Measurements from ENCODE around the gene SEMA3G. TPM values are rescaled to one million over a fixed set of nuclear protein-coding genes. Genes with fewer than 3 reads are reported as not detected.

SEMA3G gene
- total and polyA plus RNA-seq, 8 donors, result under 0.01 to 9.6 (median 1.8) TPM

DNA sequence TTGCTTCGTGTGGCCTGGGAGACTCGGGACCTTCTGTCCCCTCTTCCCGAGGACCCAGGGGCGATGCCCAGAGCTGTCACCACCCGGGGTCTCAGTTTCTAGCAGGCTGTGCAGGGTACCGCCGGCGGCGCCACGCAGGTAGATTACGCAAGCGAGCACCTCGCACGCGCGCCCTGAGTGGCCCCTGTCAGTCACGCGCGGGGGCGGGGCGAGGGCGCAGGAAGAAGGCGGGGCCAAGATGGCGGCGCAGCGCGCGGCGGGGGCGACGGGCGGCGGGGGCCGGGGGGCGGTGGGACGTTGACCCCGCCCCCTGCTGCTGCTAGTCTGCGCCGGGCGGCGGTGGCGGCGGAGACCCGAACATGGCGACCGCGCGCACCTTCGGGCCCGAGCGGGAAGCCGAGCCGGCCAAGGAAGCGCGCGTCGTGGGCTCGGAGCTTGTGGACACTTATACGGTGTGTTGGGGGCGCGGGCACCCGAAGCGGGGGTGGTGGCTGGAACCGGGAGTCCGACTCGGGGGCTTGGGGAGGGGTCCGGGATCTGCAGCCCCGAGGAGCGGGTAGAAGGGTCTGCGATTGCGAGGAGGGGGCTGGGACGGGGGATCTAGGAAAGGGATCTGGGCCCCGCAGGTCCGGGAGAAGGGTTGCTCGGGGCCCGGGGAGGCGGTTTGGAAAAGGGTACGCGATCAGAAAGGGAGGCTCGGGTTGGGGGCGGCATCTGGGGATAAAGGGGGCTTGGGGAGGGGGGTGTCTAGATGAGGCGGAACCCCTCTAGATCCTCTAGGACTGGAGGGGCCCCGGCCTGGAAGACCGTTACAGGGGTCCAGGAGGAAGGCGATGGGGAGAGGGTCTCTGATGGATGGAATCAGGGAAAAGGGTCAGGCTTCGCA, 10.6 kb upstream of the SEMA3G start, which contains the start of gene NISCH:
Gene NISCH, plus strand, starts transcription at position 322 of the 886 bp plus-strand sequence. Its CDS starts 38 bp downstream, at position 360.
- WGBS, 5 donors, result 0 to 1% (median 1%) methylated on average over 36 to 86 of the region's 86 CpGs
- peaks cover 18 to 33% (median 32%) of the 10 kb centered on the region in 4 donors for H3K36me3 ChIP-seq

DNA sequence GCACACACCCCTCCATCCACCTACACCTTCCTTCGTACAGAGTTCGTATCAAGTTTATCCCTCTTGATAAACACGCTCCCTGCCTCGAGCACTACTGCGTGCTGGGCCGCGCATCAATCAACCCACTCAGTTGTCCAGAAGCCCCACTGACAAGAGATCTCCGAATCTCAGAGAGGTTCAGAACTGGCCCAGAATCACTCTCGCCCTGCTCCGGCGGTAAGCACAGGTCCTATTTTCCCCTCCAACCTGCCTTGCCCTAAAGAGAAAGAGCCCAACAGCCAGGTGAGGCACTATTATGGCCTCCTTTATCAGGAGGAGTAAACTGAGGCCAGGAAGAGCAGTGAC, 10.0 kb upstream of the SEMA3G start:
- 15 to 37% (median 20%) methylated on average over 11 of the region's 11 CpGs for WGBS, 5 donors
- Histone ChIP-seq H3K27me3 (no peaks in the 10 kb centered on the region), H3K36me3 (peaks cover 14 to 27% (median 26%) of the 10 kb centered on the region in 4 donors), H3K4me3 (peak overlapping the region; percentile 79 to 97 (median 88)), H3K9me3 (no peaks in the 10 kb centered on the region), H3K4me1 (peaks cover 31 to 55% (median 51%) of the 10 kb centered on the region in 4 donors), H3K27ac (peak overlapping the region; percentile 81 to 94 (median 90))
- DNase-seq, result no peak
- intact Hi-C loops (cut with DNase I; ENCODE audit: low total_unique reads), result no loop called here
- TF ChIP-seq, protein P1, sequence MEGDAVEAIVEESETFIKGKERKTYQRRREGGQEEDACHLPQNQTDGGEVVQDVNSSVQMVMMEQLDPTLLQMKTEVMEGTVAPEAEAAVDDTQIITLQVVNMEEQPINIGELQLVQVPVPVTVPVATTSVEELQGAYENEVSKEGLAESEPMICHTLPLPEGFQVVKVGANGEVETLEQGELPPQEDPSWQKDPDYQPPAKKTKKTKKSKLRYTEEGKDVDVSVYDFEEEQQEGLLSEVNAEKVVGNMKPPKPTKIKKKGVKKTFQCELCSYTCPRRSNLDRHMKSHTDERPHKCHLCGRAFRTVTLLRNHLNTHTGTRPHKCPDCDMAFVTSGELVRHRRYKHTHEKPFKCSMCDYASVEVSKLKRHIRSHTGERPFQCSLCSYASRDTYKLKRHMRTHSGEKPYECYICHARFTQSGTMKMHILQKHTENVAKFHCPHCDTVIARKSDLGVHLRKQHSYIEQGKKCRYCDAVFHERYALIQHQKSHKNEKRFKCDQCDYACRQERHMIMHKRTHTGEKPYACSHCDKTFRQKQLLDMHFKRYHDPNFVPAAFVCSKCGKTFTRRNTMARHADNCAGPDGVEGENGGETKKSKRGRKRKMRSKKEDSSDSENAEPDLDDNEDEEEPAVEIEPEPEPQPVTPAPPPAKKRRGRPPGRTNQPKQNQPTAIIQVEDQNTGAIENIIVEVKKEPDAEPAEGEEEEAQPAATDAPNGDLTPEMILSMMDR (IDR thresholded peaks at IDR 0.05), result no peak
- TF ChIP-seq EP300 (IDR thresholded peaks at IDR 0.05) (no peak), POLR2AphosphoS5 (IDR thresholded peaks at IDR 0.05) (no peak), POLR2A (IDR thresholded peaks at IDR 0.05) (no peak)

More for the DNA sequence above, 10.6 kb upstream of the SEMA3G start, which contains the start of gene NISCH:
- peak within 1 kb of the TSS; percentile 79 to 97 (median 88) for H3K4me3 ChIP-seq
- TF ChIP-seq POLR2A (IDR thresholded peaks at IDR 0.05), result peak in 1 of 4 donors; percentile 36
- TF ChIP-seq, protein P1 (IDR thresholded peaks at IDR 0.05), result no peak
- no peak for TF ChIP-seq EP300 (IDR thresholded peaks at IDR 0.05)
- peak; percentile 21 to 87 (median 71) for TF ChIP-seq POLR2AphosphoS5 (IDR thresholded peaks at IDR 0.05)
- H3K27ac ChIP-seq, result peak within 1 kb of the TSS; percentile 81 to 94 (median 90)
- H3K9me3 ChIP-seq, result no peaks in the 10 kb centered on the region
- intact Hi-C loops (cut with DNase I; ENCODE audit: low total_unique reads), result no loop called here
- H3K27me3 ChIP-seq, result no peaks in the 10 kb centered on the region
- peaks cover 31 to 49% (median 45%) of the 10 kb centered on the region in 4 donors for H3K4me1 ChIP-seq
- peak; percentile 95 to 96 for DNase-seq

DNA sequence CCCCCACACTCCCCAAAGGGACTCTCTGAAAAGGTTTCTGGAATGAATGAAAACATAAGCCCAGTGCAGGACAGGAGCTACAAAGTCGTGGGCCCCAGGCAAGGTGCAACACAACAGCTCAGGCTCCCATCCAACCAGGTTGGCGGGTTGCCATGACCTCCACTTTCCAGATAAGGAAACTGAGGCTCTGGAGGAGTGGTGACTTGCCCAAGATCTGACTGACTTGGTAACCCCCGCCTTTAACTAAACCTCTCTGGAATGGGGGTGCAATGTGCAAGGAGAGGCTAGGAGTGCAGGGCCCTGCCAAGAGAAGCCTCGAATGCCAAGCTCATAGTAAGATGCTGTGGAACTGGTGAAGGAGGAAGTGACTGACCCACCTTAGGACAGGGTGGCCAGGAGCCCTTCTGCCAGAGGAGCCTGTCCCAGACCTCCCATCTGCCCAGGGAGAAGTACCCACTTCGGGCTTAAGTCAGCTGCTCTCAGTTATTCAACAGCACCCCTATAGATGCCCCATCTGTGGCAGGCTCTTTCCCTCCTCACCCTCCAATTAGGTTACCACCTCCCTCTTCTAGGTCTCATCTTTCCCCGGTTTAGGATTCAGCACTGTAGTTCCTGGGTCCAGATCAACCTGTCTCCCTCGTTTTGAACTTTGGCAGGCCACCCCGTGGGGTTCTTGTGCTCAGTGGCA, 9.5 kb upstream of the SEMA3G start:
- intact Hi-C loops (cut with DNase I; ENCODE audit: low total_unique reads), result no loop called here
- peak overlapping the region; percentile 81 to 94 (median 90) for H3K27ac ChIP-seq
- H3K9me3 ChIP-seq, result no peaks in the 10 kb centered on the region
- peaks cover 10 to 22% (median 21%) of the 10 kb centered on the region in 4 donors for H3K36me3 ChIP-seq
- H3K27me3 ChIP-seq, result no peaks in the 10 kb centered on the region
- peak overlapping the region; percentile 79 to 97 (median 88) for H3K4me3 ChIP-seq
- WGBS, 5 donors, result 29 to 42% (median 35%) methylated on average over 8 of the region's 8 CpGs
- H3K4me1 ChIP-seq, result peaks cover 35 to 58% (median 55%) of the 10 kb centered on the region in 4 donors
- DNase-seq, result peak; percentile 42 to 46
- TF ChIP-seq EP300 (IDR thresholded peaks at IDR 0.05), result no peak
- no peak for TF ChIP-seq POLR2A (IDR thresholded peaks at IDR 0.05)
- TF ChIP-seq, protein P1 (IDR thresholded peaks at IDR 0.05), result no peak
- no peak for TF ChIP-seq POLR2AphosphoS5 (IDR thresholded peaks at IDR 0.05)

Measured in stomach (tissue), 9 donors.